Mononuclear cell (primary cell): ENCODE measurements around the gene GPATCH8. TPM values are rescaled to one million over a fixed set of nuclear protein-coding genes. Genes with fewer than 3 reads are reported as not detected.
"Not testable (repeated sequence)": the region's sequence is repeated elsewhere in the genome, so short reads cannot be mapped to it uniquely, and the experiment has no call there.

Experiments
- H3K27me3 ChIP-seq: 2 replicates; pipeline ENCODE4 v1.6.0; 2011; ENCODE audit warnings: low read length, control low read depth; ENCODE audit not compliant: insufficient read depth
- H3K4me1 ChIP-seq: 2 replicates; pipeline ENCODE4 v1.5.1; 2011; ENCODE audit warnings: mild to moderate bottlenecking, low read length, control low read depth; ENCODE audit not compliant: insufficient read depth
- H3K4me3 ChIP-seq: 2 replicates; pipeline ENCODE4 v1.5.1; 2011; ENCODE audit warnings: mild to moderate bottlenecking, low read length, moderate library complexity
- H3K9me3 ChIP-seq: 2 replicates; pipeline ENCODE4 v1.5.1; 2011; ENCODE audit warnings: low read depth, mild to moderate bottlenecking, control low read depth, low read length
- total RNA-seq: library from RNA; depleted of rRNA; stranded (reverse); fragments of >200 nt; gene quantifications from one replicate; pipeline ENCODE4 v1.2.3, GENCODE V29; 2012

The GPATCH8 gene
- total RNA-seq, 1 donor = 72.9 TPM

DNA sequence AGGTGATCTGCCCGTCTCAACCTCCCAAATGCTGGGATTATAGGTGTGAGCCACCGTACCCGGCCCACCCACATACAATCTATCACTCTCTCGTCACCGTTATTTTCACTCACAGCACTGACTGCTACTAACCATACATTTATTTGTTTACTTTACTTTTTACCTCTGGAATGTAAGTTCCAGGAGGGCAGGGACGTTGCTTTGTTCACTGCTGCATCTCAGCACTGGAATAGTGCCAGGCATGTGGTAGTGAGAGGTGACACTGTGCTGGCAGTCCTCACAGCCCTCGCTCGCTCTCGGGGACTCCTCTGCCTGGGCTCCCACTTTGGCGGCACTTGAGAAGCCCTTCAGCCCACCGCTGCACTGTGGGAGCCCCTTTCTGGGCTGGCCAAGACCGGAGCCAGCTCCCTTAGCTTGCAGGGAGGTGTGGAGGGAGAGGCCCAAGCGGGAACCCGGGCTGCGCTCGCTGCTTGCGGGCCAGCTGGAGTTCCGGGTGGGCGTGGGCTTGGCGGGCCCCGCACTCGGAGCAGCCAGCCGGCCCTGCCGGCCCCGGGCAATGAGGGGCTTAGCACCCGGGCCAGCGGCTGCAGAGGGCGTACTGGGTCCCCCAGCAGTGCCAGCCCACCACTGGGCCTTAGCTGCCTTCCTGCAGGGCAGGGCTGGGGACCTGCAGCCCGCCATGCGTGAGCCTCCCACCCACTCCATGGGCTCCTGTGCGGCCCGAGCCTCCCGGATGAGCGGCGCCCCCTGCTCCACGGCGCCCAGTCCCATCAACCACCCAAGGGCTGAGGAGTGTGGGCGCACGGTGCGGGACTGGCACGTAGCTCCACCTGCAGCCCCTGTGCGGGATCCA lies 134.6 kb downstream of the GPATCH8 start:
- not testable (repeated sequence) for H3K27me3 ChIP-seq, H3K4me3 ChIP-seq, H3K9me3 ChIP-seq, H3K4me1 ChIP-seq

DNA sequence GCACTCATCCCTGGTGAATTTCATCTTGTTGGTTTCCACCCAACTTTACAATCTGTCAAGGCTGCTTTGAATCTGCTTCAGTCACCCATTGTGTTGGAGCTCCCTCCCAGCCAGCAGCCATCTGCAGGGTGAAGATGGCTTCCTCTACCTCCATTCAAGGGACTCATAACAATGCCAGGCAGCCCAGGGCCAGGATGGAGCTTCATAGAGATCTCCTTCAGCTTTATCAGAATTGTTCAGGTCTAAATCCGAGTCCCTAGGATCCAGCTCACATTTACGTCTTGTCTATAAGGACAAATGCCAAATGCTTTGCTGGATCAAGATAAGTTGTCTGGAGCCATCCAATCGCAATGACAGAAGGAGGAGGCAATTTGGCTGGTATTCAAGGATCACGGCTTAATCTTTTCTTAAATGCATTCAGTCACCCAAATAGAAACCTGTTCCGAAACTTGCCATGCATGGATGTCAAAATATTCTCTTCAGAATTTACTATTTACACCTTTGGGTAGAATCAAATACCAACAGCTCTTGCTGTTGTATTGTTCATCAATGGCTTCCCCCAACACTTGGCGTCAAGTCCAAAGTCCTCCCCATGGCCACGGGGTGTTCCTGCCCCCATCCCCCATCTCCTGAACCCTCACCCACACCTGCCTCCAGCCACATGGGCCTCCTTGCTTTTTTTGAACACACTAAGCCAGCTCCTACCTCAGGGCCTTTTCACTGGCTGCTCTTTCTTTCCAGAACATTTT lies 135.8 kb downstream of the GPATCH8 start:
- peaks cover 5% of the 10 kb centered on the region for H3K27me3 ChIP-seq
- H3K4me1 ChIP-seq = peaks cover 12% of the 10 kb centered on the region
- H3K4me3 ChIP-seq = no peak overlapping the region
- H3K9me3 ChIP-seq = no peaks in the 10 kb centered on the region

DNA sequence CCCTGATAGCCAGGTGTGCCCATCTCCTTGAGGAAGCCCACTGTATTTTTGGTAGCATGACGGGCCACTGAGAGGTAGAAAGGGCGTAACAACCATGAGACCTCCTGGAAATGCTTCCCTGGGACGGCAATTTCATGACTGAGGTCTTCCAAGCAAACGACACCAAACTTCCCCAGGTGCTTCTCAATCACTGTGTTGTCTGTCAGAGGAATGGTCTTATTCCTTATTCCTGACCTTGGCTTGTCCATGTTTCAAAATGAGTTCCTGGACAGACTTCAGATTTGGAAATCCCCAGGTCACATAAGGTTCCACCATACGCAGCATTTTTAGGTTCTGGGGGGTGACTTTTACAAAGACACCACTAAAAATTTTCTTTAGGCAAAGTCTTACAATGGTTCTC lies 138.2 kb downstream of the GPATCH8 start:
- peaks cover 12% of the 10 kb centered on the region for H3K4me1 ChIP-seq
- H3K4me3 ChIP-seq, H3K27me3 ChIP-seq, H3K9me3 ChIP-seq: not testable (repeated sequence)

DNA sequence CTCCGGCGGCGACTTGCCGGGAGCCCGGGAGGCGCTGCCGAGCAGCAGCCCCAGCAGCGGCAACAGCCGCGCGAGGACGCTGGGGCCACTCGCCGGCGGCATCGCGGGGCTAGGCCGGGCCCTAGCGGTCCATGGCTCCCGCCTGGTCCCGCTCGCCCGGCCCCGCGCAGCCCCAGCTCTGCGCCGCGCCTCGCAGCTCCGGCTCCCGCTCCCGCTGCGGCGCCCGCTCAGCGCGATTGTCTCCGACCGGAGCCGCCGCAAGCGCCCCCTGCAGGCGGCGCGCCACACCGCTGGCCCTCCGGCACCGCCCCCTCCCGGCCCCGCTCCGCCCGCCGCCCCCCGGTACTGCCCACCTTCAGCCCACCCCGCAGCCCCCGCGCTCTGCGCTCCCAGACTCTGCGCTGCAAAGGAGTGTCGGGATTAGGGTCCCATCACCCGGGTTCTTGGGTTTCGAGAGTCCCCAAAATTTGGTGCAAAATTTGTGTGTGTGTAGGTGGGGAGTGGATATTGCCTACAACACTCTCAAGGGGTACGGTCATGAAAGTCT lies 139.5 kb downstream of the GPATCH8 start, which contains the start of gene FAM171A2:
FAM171A2 (minus strand) TSS at position 241 of the 547 bp plus-strand sequence; CDS start at position 102, 139 bp downstream.
- H3K27me3 ChIP-seq = peaks cover 5% of the 10 kb centered on the region
- peaks cover 12% of the 10 kb centered on the region for H3K4me1 ChIP-seq
- H3K9me3 ChIP-seq = no peaks in the 10 kb centered on the region
- peak within 1 kb of the TSS; percentile 33 for H3K4me3 ChIP-seq

DNA sequence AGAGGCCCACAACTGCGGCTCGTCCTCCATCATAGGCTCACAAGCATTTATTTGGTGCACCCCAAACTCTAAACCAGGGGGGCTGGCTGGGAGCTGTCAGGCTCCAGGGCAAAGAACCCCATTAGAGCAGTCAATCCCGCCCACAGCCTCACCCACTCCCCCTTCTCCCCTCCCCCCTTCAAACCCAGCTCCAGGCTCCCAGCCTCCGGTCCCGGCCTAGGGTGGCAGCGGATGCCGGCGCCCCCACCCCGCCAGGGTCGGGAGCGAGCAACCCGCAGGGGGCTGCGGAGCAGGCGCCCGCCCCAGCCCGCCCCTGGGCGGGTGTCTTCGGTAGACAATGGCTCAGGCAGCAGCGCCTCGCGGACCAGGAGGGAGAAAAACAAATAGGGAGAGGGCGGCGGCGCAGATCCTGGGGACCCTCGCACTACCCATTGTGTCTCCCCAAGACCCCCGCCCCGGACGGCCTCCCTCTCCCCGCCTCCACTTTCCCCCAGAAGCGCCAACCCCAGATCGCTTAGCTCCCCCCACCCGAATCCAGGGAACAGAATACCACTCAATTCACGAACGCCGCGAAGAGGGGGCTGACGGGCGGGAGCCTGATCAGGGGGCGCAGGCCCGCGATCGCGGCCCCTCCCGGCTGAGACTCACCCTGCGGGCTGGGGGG lies 140.1 kb downstream of the GPATCH8 start:
- Histone ChIP-seq H3K4me3 (peak overlapping the region; percentile 33), H3K4me1 (peaks cover 12% of the 10 kb centered on the region), H3K27me3 (peaks cover 5% of the 10 kb centered on the region), H3K9me3 (no peaks in the 10 kb centered on the region)

DNA sequence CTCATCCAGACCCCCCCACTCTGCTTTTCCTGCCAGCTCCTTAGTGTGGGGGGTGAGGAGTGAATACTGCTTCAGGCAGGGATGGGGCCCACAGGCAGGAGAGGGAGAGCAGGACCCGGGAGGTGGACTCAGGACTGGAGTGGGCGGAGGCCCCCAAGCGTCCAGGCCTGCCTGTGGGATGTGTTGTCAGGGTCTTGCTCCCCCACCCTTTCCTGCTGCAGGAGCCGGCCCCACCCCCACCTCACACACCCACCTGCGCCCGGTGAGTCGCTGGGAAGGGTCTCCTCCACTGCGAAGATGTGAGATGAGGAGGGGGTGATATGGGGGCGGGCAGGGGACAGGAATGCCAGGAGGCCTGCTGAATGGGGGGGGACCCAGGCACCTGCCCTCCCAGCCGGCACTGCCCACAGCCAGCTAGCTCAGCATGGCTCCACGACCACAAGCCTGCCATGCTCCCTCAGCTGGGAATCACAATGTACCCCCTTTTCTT lies 140.7 kb downstream of the GPATCH8 start:
- peaks cover 5% of the 10 kb centered on the region for H3K27me3 ChIP-seq
- H3K4me3 ChIP-seq = no peak overlapping the region
- H3K4me1 ChIP-seq = peaks cover 12% of the 10 kb centered on the region
- no peaks in the 10 kb centered on the region for H3K9me3 ChIP-seq

DNA sequence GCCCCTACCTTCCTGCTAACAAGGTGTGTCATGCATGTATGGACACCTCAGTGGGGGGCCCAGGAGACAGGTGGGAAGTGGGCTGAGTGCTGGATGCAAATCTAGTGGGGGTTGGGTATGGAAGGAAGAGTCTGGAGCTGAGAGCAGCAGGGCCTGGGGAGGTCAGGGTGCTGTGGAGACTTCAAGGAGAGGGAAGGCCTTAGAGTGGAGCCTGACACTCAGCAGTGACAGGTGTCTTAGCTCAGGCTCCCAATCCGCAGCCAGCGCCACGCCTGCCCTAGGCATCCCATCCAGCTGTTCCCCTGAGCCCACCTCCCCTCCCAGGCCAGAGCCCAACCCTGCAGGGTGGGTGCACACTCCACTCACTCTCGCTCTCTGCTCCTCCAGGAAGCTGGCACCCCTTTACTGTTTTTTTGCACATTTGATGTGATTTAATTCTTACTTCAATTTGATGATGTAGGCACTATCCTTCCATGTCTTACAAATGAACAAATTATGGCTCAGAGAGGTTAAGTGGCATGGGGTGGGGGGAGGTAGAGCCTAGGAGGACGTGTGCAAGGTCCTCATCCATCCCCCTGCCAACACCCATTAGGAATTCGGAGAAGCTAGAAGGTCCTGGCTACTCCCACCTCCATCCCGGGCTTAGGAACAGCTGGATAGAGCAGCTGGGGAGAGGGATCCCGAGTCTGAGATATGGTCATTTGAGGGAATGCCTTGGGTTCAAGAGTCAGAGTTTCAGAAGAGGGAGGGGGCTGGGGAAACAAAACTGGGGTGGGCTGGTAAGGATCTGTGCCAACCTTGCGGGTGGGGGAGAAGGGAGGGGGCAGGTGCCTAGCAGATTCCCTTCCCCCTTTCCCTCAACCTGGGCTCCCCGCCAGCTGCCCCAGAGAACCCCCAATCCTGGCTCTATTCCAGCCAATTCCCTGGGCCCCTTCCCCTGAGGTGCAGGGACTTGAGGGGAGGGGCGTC lies 141.6 kb downstream of the GPATCH8 start:
- Histone ChIP-seq H3K27me3 (peaks cover 5% of the 10 kb centered on the region), H3K4me1 (peaks cover 12% of the 10 kb centered on the region), H3K4me3 (no peak overlapping the region), H3K9me3 (no peaks in the 10 kb centered on the region)

DNA sequence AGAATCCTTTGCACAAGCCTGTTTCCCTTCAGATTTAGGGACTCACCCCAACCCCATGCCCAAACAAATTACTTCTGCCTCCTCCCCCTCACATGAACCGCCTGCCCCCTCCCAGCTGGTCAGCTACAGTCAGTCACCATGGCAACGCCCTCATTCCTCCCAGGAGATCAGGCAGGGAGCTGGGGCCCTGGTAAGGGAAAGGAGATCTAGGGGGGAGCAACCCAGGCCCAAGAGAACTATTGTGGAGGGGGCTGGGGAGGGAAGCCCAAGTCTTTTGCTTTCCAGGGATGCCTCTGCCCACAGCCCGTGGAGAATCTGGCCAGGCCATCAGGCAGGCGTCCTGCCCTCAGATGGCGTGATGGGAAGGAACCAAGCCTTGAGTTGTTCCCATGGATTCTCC lies 142.4 kb downstream of the GPATCH8 start:
- no peak overlapping the region for H3K4me3 ChIP-seq
- no peaks in the 10 kb centered on the region for H3K9me3 ChIP-seq
- peaks cover 5% of the 10 kb centered on the region for H3K27me3 ChIP-seq
- peaks cover 12% of the 10 kb centered on the region for H3K4me1 ChIP-seq

DNA sequence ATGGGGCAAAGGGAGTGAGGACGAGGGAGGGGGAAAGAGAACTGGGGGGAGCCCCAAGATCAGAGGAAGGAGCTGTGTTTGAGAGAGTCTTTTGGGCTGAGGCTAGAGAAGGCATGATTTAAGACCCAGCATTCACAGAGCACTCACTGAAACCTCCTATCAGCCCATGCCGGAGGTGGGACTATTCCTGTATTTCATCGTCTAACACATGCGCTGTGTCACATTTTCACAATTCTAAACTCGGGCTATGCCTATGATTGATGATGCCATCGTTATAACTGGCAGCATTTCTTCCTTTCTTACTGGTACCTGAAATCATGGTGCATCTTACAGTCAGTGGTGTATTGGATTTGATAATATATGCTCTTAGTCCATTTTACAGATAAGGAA lies 143.1 kb downstream of the GPATCH8 start:
- no peak overlapping the region for H3K4me3 ChIP-seq
- H3K27me3 ChIP-seq = peaks cover 5% of the 10 kb centered on the region
- peaks cover 12% of the 10 kb centered on the region for H3K4me1 ChIP-seq
- H3K9me3 ChIP-seq = no peaks in the 10 kb centered on the region

DNA sequence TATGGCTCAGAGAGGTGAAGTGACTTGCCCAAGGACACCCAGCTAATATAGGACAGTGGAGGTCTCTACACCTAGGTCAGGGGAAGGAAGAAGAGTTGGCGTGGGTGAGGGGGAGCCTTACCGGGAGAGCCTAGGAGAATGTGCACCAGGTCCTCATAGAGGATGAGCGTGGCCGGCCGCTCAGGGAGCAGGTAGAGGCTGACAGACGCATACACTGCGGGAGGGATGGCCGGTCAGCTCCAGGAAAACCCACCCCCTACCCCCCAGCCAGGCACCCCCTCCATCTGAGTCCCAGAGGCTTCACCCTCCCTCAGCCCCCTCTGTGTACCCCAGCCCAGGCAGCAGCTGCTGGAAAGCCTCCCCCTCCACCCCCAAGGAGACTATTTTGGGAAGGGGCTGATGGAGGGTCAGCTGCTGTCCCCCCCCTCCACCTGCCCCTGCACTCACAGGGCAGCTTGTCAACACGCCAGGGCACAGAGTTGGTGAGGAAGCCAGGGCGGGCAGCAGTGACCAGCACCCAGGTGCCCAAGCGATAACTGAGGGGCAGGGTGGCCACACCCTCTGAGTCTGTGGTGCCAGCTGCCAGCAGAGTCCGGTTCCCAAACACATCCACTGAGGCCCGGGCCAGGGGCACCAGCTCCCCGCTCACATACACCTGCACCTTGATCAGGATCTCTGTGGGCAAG lies 143.6 kb downstream of the GPATCH8 start:
- Histone ChIP-seq H3K4me3 (no peak overlapping the region), H3K4me1 (peaks cover 12% of the 10 kb centered on the region), H3K27me3 (peaks cover 5% of the 10 kb centered on the region), H3K9me3 (no peaks in the 10 kb centered on the region)

DNA sequence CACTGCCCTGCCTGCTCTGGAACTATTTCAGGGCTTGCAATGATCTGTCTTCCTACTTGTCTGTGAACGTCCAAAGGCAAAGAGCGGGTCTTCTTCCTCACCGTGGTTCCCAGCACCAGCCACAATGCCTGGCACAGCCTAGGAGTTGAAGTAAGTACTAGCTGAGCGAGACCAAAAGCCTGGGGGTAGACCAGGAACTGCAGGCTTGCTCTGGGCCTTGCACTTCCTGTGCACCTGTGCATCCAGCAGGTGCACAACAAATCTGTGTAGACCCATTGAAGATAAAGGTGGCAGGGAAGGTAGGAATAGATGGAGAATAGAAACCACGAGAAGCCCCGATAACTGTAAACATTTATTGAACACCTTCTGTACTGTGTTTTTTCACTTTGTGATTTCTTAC lies 144.2 kb downstream of the GPATCH8 start:
- Histone ChIP-seq H3K27me3 (peaks cover 5% of the 10 kb centered on the region), H3K4me1 (peaks cover 11% of the 10 kb centered on the region), H3K9me3 (no peaks in the 10 kb centered on the region), H3K4me3 (no peak overlapping the region)

DNA sequence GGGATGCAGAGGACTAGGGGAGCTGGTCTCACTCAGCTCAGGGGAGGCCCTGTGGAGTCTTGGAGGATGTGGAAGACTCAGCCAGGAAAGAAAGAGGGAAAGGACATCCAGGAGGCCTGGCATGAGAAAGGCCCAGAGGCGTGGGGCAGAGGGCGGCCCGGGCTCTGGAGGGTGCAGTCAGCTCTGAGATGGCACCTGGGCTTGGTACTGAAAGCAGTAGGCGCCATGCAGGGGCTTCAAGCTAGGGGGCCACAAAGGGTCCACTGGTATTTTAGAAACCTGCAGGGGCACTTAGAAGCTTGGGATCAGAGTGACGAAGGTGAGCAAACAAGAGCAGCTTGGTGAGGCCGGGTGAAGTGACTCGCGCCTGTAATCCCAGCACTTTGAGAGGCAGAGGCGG lies 145.1 kb downstream of the GPATCH8 start:
- Histone ChIP-seq H3K4me3 (no peak overlapping the region), H3K9me3 (no peaks in the 10 kb centered on the region), H3K27me3 (peaks cover 5% of the 10 kb centered on the region), H3K4me1 (peaks cover 11% of the 10 kb centered on the region)

DNA sequence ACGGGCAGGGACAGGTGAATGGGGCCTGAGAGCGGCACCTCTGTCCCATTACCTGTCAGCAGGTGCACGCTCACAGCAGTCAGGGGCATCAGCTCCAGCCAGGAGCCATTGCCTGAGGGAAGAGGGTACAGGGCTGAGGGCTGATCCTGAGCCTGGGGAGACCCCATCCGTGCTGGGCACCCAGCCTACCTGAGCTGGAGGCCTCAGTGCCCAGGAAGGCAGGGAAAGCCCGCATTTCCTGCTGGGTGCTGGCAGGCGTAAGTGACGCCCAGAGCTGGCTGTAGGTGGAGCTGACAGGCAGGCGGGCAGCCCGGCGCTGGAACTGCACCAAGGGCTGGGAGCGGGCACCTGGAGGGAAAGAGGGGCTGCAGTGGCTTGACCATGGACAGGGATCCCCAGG lies 147.0 kb downstream of the GPATCH8 start:
- Histone ChIP-seq H3K9me3 (no peaks in the 10 kb centered on the region), H3K4me3 (no peak overlapping the region), H3K27me3 (no peaks in the 10 kb centered on the region), H3K4me1 (peaks cover 8% of the 10 kb centered on the region)
